22Rv1 (cell line): Measurements from ENCODE around the gene COL6A5.
"Not testable (repeated sequence)": the region's sequence is repeated elsewhere in the genome, so short reads cannot be mapped to it uniquely, and the experiment has no call there.

Source experiments
- H3K27ac ChIP-seq: fragments of 450-650 bp; 2 replicates; pipeline ENCODE4 v1.5.1; 2017
- CTCF ChIP-seq: fragments of 450-650 bp; IDR thresholded peaks from 2 replicates; pipeline ENCODE4 v1.5.1; 2017; ENCODE audit warnings: mild to moderate bottlenecking
- ZFX ChIP-seq: fragments of 450-650 bp; IDR thresholded peaks from 2 replicates; pipeline ENCODE4 v1.6.1; 2017; ENCODE audit warnings: antibody characterized with exemption, borderline replicate concordance

The COL6A5 gene

GRCh38 chr3:130426206-130426605 lies 80.7 kb downstream of the COL6A5 start:
- TF ChIP-seq ZFX (no peak), CTCF (no peak)
- H3K27ac ChIP-seq: no peak overlapping the region

- H3K27ac ChIP-seq: no peak overlapping the region
- TF ChIP-seq CTCF (no peak), ZFX (no peak)
Measured at GRCh38 chr3:130428871-130429712, 83.6 kb downstream of the COL6A5 start.

GRCh38 chr3:130429713-130430023 lies 84.2 kb downstream of the COL6A5 start:
- no peak for TF ChIP-seq ZFX
- no peak overlapping the region for H3K27ac ChIP-seq

GRCh38 chr3:130430266-130430665 lies 84.8 kb downstream of the COL6A5 start:
- no peak for TF ChIP-seq ZFX
- TF ChIP-seq CTCF: no peak
- H3K27ac ChIP-seq: no peak overlapping the region

- not testable (repeated sequence) for H3K27ac ChIP-seq
Measured at GRCh38 chr3:130432086-130432485, 86.6 kb downstream of the COL6A5 start.

GRCh38 chr3:130433306-130433705 lies 87.8 kb downstream of the COL6A5 start:
- no peak overlapping the region for H3K27ac ChIP-seq
- no peak for TF ChIP-seq CTCF
- no peak for TF ChIP-seq ZFX

- no peak for TF ChIP-seq CTCF
- TF ChIP-seq ZFX: no peak
- H3K27ac ChIP-seq: no peak overlapping the region
Measured at GRCh38 chr3:130442284-130442683, 96.8 kb downstream of the COL6A5 start.

GRCh38 chr3:130446840-130447239 lies 101.4 kb downstream of the COL6A5 start:
- H3K27ac ChIP-seq: not testable (repeated sequence)

- H3K27ac ChIP-seq: not testable (repeated sequence)
Measured at GRCh38 chr3:130448155-130448554, 102.7 kb downstream of the COL6A5 start.
